NCI-H2196 treated with DMSO at 0.1 percent for 48 hours (cell line): ENCODE measurements around the gene SPCS2.

ENCODE experiments used
- DNase-seq: peaks from one replicate; lab custom pipeline; 2025; ENCODE audit not compliant: unreplicated experiment; lab: John Stamatoyannopoulos, UW

Gene SPCS2

GRCh38 chr11:74948898-74949752, at the start of gene SPCS2, which contains the start of gene XRRA1:
TSS of gene SPCS2 (plus strand) at chr11:74949266. CDS start at chr11:74949286, 20 bp downstream.
TSS of gene XRRA1 (minus strand) at chr11:74949091. CDS start at chr11:74940878, 8,213 bp downstream.
- DNase-seq, result peak; percentile 96

GRCh38 chr11:74902342-74902741, 46.7 kb upstream of the SPCS2 start:
- DNase-seq, result no peak

GRCh38 chr11:74905326-74905725, 43.7 kb upstream of the SPCS2 start:
- no peak for DNase-seq

GRCh38 chr11:74909385-74909784, 39.7 kb upstream of the SPCS2 start:
- DNase-seq, result no peak

GRCh38 chr11:74909812-74910211, 39.3 kb upstream of the SPCS2 start:
- DNase-seq, result no peak

GRCh38 chr11:74923125-74923524, 25.9 kb upstream of the SPCS2 start:
- no peak for DNase-seq

GRCh38 chr11:74925281-74925680, 23.8 kb upstream of the SPCS2 start:
- no peak for DNase-seq

GRCh38 chr11:74926304-74927030, 22.6 kb upstream of the SPCS2 start:
- DNase-seq, result no peak

- DNase-seq, result no peak
These were observed 21.6 kb upstream of the SPCS2 start for GRCh38 chr11:74927496-74927895.

- peak; percentile 81 for DNase-seq
These were observed 19.4 kb upstream of the SPCS2 start for GRCh38 chr11:74929431-74930363.

GRCh38 chr11:74932169-74932568, 16.9 kb upstream of the SPCS2 start:
- DNase-seq, result no peak

- no peak for DNase-seq
These were observed 16.3 kb upstream of the SPCS2 start for GRCh38 chr11:74932797-74933196.

- DNase-seq, result no peak
These were observed 15.3 kb upstream of the SPCS2 start for GRCh38 chr11:74933765-74934164.

- DNase-seq, result no peak
These were observed 13.8 kb upstream of the SPCS2 start for GRCh38 chr11:74935285-74935684.

GRCh38 chr11:74936087-74936486, 13.0 kb upstream of the SPCS2 start:
- DNase-seq, result no peak

- DNase-seq, result no peak
These were observed 12.1 kb upstream of the SPCS2 start for GRCh38 chr11:74936976-74937375.

- no peak for DNase-seq
These were observed 11.2 kb upstream of the SPCS2 start for GRCh38 chr11:74937696-74938475.

- no peak for DNase-seq
These were observed 7.6 kb upstream of the SPCS2 start for GRCh38 chr11:74941492-74941891.

- no peak for DNase-seq
These were observed 6.8 kb upstream of the SPCS2 start for GRCh38 chr11:74942073-74942759.

GRCh38 chr11:74948546-74948897, 544 bp upstream of the SPCS2 start:
- no peak for DNase-seq
